ENCODE results near the gene PIP5K1C.
A peak's percentile ranks its signal among the peaks of the same experiment; 100 is the strongest.
"Not testable (repeated sequence)": the region's sequence is repeated elsewhere in the genome, so short reads cannot be mapped to it uniquely, and the experiment has no call there.

PIP5K1C gene

DNA sequence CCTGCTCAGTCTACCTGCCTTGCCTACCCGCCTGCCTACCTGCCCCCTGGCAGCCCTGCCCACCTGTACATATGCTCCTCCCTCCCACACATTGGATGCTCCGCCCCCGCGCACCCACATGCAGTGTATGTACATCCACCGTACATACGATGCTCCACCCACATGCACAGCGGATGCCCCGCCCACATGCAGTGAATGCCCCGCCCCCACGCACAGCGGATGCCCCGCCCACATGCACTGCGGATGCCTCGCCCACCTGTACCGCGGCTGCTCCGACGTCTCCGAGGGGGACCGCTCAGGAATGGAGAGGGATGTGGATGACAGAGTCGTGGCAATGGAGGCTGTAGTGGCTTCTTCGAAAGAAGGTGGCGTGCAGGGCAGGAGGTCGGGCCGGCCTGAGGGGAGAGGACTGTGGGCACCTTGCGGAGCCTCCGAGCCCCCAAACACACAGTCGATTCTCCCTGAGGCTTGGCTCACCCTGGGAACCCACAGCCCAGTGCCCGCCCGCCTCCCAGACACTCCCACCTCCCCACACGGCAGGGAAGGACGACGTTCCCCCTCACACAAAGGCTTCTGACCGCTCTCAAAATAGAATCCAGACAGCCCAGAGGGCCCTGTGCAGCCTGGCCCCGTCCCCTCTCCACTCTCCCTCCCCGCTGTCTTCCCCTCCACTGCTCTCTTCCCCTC lies 57.1 kb downstream of the PIP5K1C start:
- peak; percentile 57 for DNase-seq

DNA sequence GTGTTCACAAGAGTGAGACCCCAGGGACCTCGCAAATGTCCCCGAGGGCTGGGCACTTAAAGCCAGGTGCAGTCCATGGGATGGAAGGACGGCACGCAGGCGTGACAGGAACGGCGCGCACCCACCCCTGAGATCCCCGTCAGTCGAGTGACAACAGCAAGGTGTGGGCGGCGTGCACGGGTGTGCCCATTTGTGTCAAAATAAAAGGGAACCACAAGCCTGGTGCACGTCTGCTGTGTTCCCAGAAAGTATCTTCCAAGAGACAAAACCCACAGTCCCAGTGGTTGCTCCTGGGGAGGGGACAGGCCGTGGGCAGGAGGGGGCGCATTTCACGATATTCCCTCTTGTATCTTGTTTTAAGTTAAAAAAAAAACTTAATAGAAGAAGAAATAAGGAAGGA lies 58.0 kb downstream of the PIP5K1C start:
- DNase-seq, result no peak

DNA sequence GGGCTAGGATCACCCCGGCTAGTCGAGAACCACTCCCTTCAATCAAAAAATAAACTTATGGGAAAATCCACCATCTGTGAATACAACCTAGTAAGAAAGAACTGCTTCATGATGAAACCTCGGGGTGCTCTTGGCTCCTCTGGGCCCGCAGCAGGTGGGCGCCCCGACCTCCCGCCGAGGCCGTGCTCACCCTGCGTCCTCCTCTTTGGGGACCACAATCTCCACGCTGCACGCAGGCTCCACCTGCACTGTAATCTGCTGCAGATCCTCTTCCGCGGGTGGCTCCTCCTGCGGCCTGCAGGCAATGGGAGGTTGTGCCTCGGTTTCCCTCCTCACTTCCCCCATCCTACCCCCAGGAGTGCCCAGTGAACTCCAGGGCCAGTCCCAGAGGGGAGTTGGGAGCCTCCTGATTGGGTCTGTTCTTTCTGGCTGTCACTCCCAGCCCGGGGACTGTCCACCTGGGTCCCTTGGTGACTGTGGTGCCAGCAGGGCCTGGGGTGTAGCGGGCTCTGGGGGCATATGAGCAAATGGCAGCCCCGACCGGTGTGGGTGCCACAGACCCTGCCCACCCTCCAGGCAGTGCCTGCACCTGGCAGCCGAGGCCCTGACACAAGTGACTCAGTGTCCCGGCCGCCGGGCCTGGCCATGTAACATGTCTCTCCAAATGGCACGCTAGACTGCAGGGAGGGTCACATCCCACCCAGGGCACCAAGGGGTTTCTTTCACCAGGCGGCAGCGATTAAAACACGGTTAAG lies 58.6 kb downstream of the PIP5K1C start:
- no peak for DNase-seq

DNA sequence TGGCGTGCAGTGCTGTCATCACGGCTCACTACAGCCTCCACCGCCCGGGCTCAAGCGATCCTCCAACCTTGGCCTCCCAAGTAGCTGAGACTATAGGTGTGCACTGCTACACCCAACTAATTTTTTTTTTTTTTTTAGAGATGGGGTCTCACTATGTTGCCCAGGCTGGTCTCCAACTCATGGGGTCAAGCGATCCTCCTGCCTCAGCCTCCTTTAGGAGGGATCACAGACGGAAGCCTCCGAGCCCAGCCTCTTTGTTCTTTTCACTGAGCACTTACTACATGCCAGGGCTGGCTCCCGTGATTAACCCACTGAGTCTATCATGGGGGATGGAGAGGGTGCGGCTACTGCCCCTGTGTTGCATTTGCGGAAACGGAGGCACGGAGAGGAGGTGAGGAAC lies 60.8 kb downstream of the PIP5K1C start:
- DNase-seq, result no peak

DNA sequence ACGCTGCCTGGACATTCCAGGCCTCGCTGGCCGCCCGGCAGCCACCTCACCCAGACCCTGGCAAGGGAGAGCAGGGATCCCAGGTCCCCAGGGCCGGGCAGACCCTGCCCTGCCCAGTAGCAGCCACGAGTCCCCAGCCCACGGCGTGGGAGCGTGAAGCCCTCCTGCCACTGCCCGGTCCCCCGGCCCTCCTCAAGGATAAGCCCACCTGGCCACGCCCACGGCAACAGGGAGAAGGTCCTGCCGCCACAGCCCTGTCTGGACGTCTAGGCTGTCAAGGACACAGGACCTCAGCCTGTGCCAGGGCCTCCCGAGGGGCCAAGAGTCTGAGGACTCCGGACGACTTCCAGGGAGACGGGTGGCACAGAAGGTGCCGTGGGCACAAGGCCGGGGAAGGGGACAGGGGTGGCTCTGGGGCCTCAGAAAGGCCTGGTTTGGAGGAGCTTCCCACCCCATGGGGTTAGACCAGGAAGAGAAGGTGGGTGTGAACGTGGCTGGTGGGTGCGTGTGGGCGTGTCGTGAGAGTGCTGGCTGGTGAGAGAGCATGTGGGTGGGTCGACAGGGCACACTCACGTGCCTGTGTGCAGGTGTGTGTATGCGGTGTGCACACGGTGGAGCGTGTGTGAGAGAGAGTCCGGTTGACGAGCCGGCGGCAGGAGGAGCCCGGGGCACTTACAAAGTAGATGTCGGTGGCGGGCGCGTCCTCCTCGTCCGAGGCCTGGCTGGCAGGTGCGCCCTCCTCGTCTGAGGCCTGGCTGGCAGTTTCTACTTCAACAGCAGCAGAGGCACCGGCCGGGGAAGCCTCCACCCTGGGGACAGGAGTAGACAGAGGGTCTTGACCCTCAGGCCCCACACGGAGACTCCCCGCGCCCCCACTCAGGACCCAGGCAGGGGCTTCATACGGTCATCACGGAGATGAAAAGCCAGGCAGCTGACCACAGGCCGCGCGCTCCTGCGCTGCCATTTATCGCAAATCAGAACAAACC lies 61.8 kb downstream of the PIP5K1C start:
- DNase-seq, result no peak

DNA sequence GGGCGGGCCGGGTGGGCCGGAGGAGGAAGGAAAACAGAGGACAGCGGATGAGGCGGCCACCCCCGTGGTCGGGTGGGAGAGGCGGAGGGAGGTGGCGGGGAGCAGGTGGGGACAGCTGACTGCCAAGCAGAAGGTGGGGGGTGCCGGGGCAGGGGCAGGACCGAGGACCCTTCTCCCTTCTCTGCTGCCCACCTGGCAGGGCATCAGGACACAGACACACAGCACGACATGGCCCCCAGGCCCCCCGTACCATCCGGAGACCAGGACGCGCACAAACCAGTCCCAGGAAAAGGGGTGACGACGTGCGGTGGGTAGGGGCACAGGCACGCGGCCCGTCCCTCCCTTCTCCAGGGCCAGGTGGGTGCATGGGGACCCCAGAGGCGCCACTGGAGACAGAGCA lies 62.6 kb downstream of the PIP5K1C start:
- DNase-seq, result no peak

DNA sequence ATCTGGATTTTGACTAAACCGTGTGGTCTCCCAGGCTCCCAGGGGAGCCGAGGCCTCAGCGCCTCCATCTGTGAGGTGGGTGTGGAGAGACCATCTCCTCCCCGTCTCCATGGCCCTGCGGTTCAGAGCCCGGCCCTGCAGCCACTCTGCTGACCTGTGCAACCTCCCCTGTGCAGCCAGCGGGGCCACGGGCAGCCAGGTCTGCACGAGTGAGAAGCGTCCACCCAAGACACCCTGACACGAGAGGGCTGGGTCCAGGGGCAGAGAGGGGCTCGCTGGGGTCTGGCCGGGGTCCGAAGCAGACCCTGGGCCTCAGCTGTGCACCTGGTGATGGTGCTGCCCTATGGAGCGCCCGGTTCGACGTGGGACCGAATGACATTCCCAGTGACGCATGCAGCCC lies 63.3 kb downstream of the PIP5K1C start:
- no peak for DNase-seq

DNA sequence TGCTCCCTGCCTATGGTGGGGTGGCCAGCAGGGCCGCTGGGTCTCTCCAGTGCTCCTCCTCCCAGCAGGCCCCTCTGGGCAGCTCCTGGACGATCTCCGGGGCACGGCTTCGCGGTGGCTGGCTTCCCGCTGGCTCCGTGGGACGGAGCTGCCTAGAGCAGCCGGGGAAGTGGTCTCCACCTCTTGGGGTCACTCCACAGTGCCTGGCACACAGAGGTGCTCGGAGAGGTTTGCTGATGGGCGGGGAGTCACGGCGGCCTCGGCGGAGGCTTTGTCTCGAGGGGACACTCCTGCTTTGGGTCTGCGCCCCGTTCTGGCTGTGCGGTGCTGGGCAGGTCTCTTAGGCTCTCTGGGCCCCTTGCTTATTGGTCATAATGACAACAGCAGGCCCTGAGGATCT lies 63.8 kb downstream of the PIP5K1C start:
- DNase-seq, result no peak

DNA sequence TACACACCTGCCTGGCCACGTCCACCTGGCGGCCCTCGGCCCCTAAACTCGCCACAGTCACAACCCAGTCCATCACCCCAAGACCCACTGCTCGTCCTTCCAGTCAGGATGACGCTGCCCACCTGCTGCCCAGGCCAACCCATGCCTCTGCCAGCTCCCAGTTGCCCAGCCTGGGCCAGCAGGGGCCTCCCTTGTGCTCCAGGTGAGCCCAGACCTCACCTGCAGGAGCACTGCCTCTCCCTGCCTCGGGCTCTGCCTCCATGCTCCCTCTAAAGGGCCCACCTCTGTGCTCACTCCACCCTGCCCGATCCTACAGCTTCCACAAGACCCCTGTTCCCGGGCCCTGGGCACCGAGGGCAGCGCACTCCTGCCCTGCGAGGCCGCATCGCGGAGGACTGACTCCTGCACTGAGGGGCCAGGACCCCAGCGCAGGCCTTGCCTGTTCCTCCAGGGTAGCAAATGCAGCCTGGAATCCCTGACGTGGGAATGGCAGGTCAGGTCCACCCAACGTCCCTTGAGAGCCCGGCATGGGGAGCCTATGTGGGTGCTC lies 65.7 kb downstream of the PIP5K1C start:
- DNase-seq, result no peak

DNA sequence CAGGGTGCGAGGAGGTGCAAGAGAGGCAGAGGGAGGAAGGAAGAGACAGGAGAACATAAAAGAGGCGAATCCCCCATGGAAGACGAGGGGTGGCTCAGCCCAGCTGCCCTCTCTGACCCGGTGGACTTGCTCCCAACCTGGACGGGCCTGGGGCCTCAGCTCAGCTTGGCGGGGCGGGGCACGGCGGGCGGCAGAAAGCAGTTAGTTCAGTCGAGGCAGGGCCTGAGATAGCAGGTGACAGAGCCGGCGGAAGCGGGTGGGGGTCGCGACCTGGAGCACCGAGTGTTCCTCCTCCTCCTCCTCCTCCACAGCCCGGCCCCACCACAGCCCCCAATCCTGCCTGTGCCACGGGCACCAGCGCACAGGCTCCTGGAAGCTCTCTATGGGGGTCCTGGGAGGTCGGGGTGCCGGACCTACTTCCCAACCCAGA lies 66.7 kb downstream of the PIP5K1C start:
- no peak for DNase-seq

DNA sequence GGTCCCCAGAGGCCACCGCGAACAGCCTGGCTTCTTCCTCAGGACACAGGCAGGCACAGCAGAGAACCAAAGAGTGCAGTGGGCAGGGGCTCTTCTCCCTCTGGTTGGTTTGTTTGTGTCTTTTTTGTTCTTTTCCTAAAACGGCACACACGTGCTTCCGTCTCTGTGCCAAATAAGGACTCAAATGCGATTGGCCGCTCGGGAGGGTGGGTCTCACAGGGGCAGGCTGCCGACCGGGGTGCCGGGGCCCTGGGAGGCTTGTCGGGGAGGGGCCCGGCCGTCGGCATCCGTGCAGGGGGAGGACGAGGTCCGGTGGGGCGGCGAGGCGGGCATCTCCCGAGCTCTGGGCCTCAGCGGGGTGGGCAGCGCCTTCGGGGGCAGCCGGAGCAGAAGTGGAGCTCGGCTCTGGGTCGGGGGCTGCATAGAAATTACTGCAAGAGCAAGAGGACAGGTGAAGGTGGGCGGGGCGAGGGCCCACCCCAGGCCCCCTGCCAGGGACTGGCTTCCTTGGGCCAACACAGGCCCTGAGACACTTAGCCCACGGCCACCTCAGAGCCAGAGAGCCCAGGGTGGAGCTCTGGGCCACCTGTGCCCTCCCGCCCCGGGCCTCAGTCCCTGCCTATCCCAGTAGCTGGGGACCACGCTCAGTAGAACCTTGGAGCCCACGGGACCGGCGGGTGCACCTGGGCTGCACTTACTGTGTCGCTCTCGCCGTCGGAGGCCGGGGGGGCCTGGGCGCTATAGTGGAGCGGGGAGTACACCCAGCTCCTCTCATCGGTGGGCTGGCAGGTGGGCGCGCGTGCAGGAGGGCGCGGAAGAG lies 67.3 kb downstream of the PIP5K1C start:
- DNase-seq, result no peak

DNA sequence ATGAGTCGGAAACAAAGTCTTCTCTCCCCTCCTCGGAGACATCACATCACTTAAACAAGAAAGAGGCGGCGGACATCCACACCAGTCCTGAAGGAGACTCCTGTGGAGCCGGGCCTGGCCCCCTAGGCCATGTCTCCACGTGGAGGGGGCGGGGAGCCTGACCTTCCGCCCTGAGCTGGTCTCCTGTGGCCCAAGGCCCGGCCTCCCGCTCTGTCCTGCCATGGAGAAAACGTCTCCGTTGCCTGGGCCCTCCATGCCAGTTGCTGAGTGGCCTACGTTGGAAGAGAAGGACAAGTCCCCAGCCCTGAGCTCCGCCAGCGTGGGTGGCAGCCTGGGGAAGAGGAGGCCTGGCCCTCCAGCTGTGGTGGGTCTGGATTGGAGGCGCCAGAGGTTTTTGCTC lies 68.2 kb downstream of the PIP5K1C start:
- DNase-seq, result no peak

DNA sequence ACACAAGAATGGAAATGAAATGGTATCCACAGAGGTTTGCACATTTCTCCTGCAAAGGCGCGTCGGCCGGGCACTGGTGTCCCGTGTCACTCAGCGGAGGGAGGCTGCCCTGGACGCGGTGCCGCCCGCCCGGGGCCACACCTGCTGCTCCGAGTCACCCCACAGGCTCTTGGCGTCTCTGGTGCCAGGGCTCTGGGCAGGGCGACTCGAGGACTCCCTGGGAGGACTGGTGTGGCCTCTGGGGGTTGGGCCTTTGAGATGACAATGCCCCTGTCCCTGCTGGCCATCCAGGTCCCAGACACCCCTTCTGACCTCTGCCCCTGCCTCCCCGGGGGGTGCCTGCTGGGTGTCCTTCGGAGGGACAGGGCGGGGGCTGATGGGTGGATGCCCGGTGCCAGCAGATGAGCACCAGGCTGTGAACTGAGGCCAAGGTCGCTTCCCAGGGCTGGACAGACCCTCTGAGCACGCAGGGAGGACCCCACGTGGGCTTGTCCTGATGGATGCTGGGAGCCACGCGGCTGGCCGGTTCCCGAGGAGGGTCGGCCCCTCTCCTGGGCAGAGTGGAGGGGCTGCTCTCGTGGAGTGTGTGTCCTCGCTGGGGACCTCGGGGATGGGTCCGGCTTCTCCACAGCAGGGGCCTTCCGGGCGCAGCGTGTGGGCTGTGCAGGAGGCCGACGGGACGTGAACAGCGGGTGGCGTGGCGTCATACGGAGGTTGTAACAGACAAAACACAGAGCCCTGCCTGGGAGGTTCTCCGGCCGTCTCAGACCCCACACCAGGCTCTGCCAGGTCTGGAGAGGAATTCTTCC lies 69.0 kb downstream of the PIP5K1C start:
- DNase-seq, result no peak

DNA sequence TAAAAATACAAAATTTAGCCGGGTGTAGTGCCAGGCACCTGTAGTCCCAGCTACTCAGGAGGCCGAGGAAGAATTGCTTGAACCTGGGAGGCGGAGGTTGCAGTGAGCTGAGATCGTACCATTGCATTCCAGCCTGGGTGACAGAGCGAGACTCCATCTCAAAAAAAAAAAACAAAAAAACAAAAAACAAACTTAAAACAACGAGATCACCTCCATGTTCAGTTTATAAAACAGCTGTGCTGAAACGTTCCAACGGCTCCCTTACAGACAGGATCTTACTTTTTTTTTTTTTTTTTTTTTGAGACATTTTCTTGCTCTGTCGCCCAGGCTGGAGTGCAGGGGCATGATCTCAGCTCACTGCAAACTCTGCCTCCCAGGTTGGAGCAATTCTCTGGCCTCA lies 71.5 kb downstream of the PIP5K1C start:
- DNase-seq, result not testable (repeated sequence)

DNA sequence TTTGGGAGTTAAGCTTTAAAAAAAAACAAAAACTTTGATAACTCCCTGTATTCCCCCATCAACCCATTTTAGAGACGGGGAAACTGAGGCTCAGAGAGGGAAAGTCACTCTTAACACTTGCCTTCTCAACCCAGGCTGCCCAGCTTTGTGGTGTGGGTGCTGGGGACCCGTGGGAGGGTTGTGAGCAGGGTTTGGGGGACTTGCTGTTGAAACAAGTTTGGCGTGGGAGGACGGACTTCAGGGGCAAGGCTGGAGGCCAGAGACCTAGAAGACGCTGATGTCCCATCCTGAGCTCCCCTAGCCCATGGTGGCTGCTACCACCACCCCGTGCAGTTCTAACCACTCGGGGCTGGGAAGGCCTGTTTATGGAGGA lies 72.9 kb downstream of the PIP5K1C start:
- no peak for DNase-seq

DNA sequence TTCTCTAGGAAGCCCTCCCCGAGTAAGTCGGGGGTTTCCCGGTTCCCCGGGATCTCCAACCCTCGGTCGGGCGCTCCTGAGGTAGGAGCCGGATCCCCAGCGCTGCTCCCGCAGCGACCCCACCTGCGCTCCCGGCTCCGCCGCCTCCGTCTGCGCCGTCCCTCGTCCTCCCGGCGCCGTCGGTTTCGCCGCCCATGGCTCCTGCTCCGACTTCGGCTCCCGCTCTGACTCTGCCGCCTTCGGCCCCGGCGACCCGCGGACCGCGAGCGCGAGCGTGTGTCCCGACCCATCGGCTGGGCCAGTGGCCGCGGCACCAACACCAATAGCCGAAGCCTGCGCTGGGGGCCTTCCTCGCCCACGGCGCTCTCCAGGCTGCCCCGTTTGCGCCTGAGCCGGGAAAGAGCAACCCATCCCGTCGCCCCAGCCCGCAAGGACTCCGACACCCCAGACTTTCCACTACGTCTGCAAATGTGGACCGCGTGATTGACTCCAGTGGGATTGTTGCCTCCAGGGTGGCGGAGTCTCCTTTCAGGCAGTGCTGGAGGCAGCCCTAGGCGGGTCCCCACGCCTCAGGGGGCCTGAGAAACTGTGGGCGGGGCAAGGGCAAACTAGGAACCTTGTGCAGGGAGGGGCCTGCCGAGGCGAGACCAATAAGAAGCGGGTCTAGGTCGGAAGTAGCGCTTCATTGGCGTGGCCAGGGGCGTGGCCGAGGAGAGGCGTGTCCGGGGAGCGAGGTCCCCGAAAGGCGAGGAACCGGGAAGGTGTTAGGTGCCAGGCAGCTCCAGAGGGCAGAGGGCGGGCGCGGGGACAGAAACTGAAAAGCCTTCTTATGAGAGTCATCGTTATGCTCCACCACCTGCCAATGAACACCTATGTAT lies 73.6 kb downstream of the PIP5K1C start, which contains the start of gene CACTIN:
TSS of gene CACTIN (minus strand) at position 318 of the 878 bp plus-strand sequence. CDS start at position 290, 28 bp downstream.
- peak; percentile 98 for DNase-seq

DNA sequence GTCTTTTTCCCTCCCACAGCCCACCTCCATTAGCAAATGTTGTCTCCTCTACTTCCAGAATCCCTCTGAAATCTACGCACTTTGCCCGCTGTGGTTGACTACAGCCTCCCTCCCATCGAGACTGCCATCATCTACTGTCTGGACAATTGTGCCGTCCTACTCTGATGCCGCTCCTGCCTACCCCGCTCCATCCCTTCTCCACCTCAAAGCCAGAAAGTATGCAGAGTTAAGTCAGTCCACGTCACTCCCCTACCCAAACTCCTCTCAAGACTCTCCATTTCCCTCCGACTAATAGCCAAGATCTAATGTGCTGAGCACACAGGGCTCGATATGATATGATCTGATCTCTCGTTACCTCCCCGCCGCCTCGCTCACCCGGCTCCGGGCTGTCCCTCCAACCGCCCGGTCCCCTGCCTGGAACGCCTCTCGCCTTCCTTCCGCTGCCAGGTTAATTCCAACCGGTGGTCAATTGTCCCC lies 74.2 kb downstream of the PIP5K1C start:
- DNase-seq, result no peak

DNA sequence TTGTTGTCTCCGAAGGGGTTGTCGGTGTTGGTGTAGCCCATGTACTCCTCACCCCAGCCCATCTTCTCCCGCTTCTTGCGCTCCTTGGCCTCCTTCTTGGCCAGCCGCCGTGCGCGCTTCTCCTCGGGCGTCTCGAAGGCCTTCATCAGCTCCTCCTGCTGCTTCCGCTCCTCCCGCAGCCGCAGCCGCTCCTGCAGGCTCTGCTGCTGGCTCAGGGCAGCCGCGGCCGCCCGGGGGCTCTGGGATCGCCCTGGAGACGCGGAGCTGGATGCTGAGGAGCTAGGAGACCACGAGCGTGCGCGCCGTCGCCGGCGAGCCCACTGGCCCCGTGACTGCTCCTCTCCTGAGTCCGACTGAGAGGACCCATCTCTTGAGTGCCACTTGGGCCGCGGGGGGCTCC lies 76.6 kb downstream of the PIP5K1C start:
- DNase-seq, result no peak

DNA sequence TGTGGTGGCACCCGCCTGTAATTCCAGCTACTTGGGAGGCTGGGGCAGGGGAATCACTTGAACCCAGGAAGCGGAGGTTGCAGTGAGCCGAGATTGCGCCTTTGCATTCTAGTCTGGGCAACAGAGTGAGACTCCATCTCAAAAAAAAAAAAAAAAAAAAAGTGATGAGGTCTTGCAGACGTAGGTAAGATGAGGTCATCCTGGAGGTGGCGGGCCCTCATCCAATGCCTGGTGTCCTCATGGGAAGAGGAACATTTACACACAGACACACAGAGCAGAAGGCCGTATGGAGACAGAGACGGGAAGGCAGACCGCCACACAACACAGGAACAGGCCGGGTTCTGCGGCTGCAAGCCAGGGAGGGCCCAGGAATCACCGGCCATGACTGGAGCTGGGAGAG lies 78.0 kb downstream of the PIP5K1C start:
- no peak for DNase-seq

DNA sequence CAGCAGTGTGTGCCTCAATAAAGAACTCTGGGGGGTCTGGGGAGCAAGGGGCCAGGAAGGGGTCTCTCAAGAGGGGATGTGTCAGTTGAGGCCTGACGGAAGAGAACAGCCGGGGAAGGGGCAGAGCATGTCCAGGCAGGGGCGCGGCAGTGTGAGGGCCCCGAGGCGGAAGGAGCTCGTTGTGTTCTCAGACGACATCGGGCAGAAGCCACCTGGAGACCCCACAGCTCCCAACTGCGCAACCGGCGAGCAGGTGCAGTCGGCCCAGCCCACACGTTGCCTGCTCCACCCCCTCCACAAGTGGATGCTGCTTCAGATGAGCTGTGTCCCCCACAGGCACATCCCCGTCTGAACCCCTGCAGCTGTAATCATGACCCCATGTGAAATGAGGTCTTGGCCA lies 78.6 kb downstream of the PIP5K1C start:
- no peak for DNase-seq
